Neuronal stem cell (in vitro differentiated cells): ENCODE measurements around the gene CHD6.
A peak's percentile ranks its signal among the peaks of the same experiment; 100 is the strongest.

Experiments used
- DNase-seq: peaks from one replicate; pipeline ENCODE4 v3.0.0-alpha.2; 2013; ENCODE audit warnings: low spot score
- H2AFZ ChIP-seq: one replicate; pipeline ENCODE4 v1.6.1; 2013; ENCODE audit warnings: mild to moderate bottlenecking, low read length, inconsistent platforms
- H2AK5ac ChIP-seq: 2 replicates; pipeline ENCODE4 v1.6.1; 2013; ENCODE audit warnings: low read depth, mild to moderate bottlenecking, inconsistent platforms, low read length, moderate library complexity, mixed read lengths
- H2BK120ac ChIP-seq: 2 replicates; pipeline ENCODE4 v1.6.1; 2013; ENCODE audit warnings: low read depth, mild to moderate bottlenecking, inconsistent platforms, low read length, moderate library complexity, mixed read lengths
- H2BK12ac ChIP-seq: one replicate; pipeline ENCODE4 v1.6.1; 2013; ENCODE audit warnings: low read length, inconsistent platforms
- H2BK15ac ChIP-seq: 2 replicates; pipeline ENCODE4 v1.6.1; 2013; ENCODE audit warnings: mild to moderate bottlenecking, low read length, inconsistent platforms, mixed read lengths
- H2BK5ac ChIP-seq: one replicate; pipeline ENCODE4 v1.6.1; 2013; ENCODE audit warnings: inconsistent platforms, mild to moderate bottlenecking, low read length, moderate library complexity
- H3K14ac ChIP-seq: one replicate; pipeline ENCODE4 v1.6.1; 2013; ENCODE audit warnings: low read length, inconsistent platforms
- H3K18ac ChIP-seq: 2 replicates; pipeline ENCODE4 v1.6.1; 2013; ENCODE audit warnings: low read length, inconsistent platforms
- H3K23ac ChIP-seq: 2 replicates; pipeline ENCODE4 v1.6.1; 2013; ENCODE audit warnings: low read depth, mild to moderate bottlenecking, mixed read lengths, low read length, inconsistent platforms; ENCODE audit not compliant: poor library complexity
- H3K27ac ChIP-seq: replicated peaks from 3 replicates; pipeline ENCODE4 v1.5.1; 2013; ENCODE audit warnings: low read length, inconsistent platforms
- H3K27me3 ChIP-seq, 3 experiments: 2 replicates each; pipeline ENCODE4 v1.6.1; 2013; ENCODE audit warnings: low read length in 3 of 3, mild to moderate bottlenecking in 2 of 3, inconsistent platforms in 1 of 3, low read depth in 1 of 3, mixed read lengths in 1 of 3, moderate library complexity in 1 of 3; ENCODE audit not compliant: control insufficient read depth in 3 of 3, insufficient read depth in 3 of 3
- H3K36me3 ChIP-seq, 2 donors: replicated peaks in 1 of 2; 2 replicates each; pipeline ENCODE4 v1.6.1; 2013; ENCODE audit warnings: low read length in 2 of 2; ENCODE audit not compliant: control insufficient read depth in 2 of 2, insufficient read depth in 2 of 2
- H3K4ac ChIP-seq: 2 replicates; pipeline ENCODE4 v1.6.1; 2013; ENCODE audit warnings: inconsistent platforms, mild to moderate bottlenecking, low read length, moderate library complexity
- H3K4me1 ChIP-seq, 2 donors: 1 replicate in 1 of 2; 2 replicates in 1 of 2; pipeline ENCODE4 v1.6.1; 2013; ENCODE audit warnings: low read length in 2 of 2, low read depth in 1 of 2; ENCODE audit not compliant: control insufficient read depth in 2 of 2, insufficient read depth in 1 of 2
- H3K4me2 ChIP-seq: one replicate; pipeline ENCODE4 v1.6.1; 2013; ENCODE audit warnings: mild to moderate bottlenecking, low read length, inconsistent platforms; ENCODE audit not compliant: insufficient read depth, poor library complexity, severe bottlenecking
- H3K4me3 ChIP-seq, 2 donors: 2 replicates each; pipeline ENCODE4 v1.5.1; 2013; ENCODE audit warnings: low read length in 2 of 2, mild to moderate bottlenecking in 2 of 2, inconsistent platforms in 1 of 2, moderate library complexity in 1 of 2
- H3K79me1 ChIP-seq: one replicate; pipeline ENCODE4 v1.6.1; 2013; ENCODE audit warnings: low read depth, mild to moderate bottlenecking, inconsistent platforms, low read length, moderate library complexity
- H3K9ac ChIP-seq: one replicate; pipeline ENCODE4 v1.6.1; 2013; ENCODE audit warnings: mild to moderate bottlenecking, low read depth, low read length, inconsistent platforms; ENCODE audit not compliant: poor library complexity
- H3K9me3 ChIP-seq, 2 donors: replicated peaks in 1 of 2; 2 replicates each; pipeline versions ENCODE3 to v1.6.1; 2013; ENCODE audit warnings: low read length in 2 of 2, mild to moderate bottlenecking in 2 of 2, inconsistent platforms in 1 of 2, low read depth in 1 of 2, mixed read lengths in 1 of 2, moderate library complexity in 1 of 2; ENCODE audit not compliant: control insufficient read depth in 2 of 2, insufficient read depth in 1 of 2
- H4K8ac ChIP-seq: one replicate; pipeline ENCODE4 v1.6.1; 2013; ENCODE audit warnings: low read depth, mild to moderate bottlenecking, inconsistent platforms, low read length, moderate library complexity
- H4K91ac ChIP-seq: one replicate; pipeline ENCODE4 v1.6.1; 2013; ENCODE audit warnings: low read length, low read depth, mild to moderate bottlenecking, inconsistent platforms; ENCODE audit not compliant: poor library complexity
- WGBS, 2 donors: extraction: QIAGEN DNeasy Blood & Tissue Kit; methylation state at CpG; one replicate each; pipeline ENCODE4 v1.1.7; 2013; ENCODE audit warnings: missing lambda C conversion rate in 2 of 2, mixed read lengths in 1 of 2; ENCODE audit not compliant: insufficient read length in 2 of 2, insufficient replicate concordance in 1 of 2; ENCODE audit errors: extremely low coverage in 2 of 2; 5-methylcytosine and 5-hydroxymethylcytosine counted together

Gene CHD6

GRCh38 chr20:41621971-41622370 is 3.8 kb upstream of the CHD6 start:
- peaks cover 0 to 3% of the 10 kb centered on the region in 2 donors for H3K4me1 ChIP-seq
- DNase-seq, result no peak
- no peak overlapping the region for H3K4me2 ChIP-seq
- H2AFZ ChIP-seq, result no peak overlapping the region
- H3K27ac ChIP-seq, result no peak overlapping the region
- no peak overlapping the region for H4K91ac ChIP-seq
- H3K9me3 ChIP-seq, result peaks cover 0 to 4% of the 10 kb centered on the region in 2 donors
- no peak overlapping the region for H3K23ac ChIP-seq
- H3K9ac ChIP-seq, result no peak overlapping the region
- no peak overlapping the region for H3K4me3 ChIP-seq
- no peak overlapping the region for H3K4ac ChIP-seq
- H3K18ac ChIP-seq, result no peak overlapping the region
- no peak overlapping the region for H2BK12ac ChIP-seq
- no peak overlapping the region for H3K14ac ChIP-seq
- no peak overlapping the region for H2BK120ac ChIP-seq
- no peak overlapping the region for H4K8ac ChIP-seq
- no peak overlapping the region for H2AK5ac ChIP-seq
- peaks cover 0 to 31% (median 0%) of the 10 kb centered on the region in 3 experiments for H3K27me3 ChIP-seq
- H2BK15ac ChIP-seq, result no peak overlapping the region
- no CpG with 5 or more reads among the region's 2 CpGs for WGBS, 2 donors
- no peak overlapping the region for H2BK5ac ChIP-seq
- H3K36me3 ChIP-seq, result no peaks in the 10 kb centered on the region
- H3K79me1 ChIP-seq, result no peaks in the 10 kb centered on the region

GRCh38 chr20:41621421-41621820 is 3.2 kb upstream of the CHD6 start:
- Histone ChIP-seq H4K8ac (no peak overlapping the region), H3K4ac (no peak overlapping the region), H3K14ac (no peak overlapping the region), H3K4me1 (peaks cover 2 to 3% of the 10 kb centered on the region in 2 donors), H3K27me3 (peaks cover 0 to 31% (median 0%) of the 10 kb centered on the region in 3 experiments), H2BK12ac (no peak overlapping the region), H2BK5ac (no peak overlapping the region), H2AK5ac (no peak overlapping the region), H4K91ac (no peak overlapping the region), H3K9ac (no peak overlapping the region), H3K23ac (no peak overlapping the region), H2BK15ac (no peak overlapping the region), H3K4me2 (no peak overlapping the region), H3K9me3 (peaks cover 0 to 4% of the 10 kb centered on the region in 2 donors), H3K79me1 (no peaks in the 10 kb centered on the region), H2AFZ (no peak overlapping the region), H2BK120ac (no peak overlapping the region), H3K18ac (no peak overlapping the region), H3K27ac (no peak overlapping the region), H3K36me3 (no peaks in the 10 kb centered on the region), H3K4me3 (no peak overlapping the region)
- WGBS, 2 donors, result no CpG with 5 or more reads among the region's 1 CpG
- no peak for DNase-seq

DNA sequence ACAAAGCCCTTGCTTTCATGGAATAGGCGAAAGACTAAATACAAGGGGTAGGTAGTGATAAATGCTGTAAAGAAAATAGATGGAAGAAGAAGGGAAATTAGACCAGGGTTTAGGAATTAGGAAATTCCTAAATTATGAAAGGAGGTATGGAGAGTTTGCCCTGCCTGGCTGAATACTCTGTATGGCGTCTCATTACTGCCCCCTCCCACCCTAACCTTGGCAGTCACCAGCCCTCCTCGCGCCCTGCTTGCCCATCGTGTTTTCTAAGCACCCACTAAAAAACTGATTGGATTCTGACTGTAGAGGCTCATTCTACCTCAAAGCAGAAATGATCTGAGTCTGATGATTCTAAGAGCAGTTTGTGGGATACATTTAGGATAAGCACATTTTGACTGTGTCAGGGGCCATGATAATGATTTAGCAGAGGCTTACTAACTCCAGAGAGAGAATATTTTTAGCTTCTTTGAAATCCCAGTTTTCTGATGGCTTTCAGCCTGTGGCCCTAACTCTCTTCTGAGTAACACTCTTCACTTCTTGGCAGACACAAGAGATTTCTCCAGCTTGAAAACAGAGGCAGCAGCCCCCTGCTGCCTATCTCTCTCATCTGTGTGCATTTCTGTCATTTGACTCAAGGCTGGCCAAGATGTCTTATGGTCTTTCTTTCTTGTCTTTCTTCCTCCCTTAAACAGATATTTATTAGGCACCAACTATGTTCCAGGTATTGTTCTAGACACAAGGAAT is 1.4 kb upstream of the CHD6 start:
- Histone ChIP-seq H3K9ac (no peak overlapping the region), H2AFZ (peak overlapping the region; percentile 96), H2BK12ac (no peak overlapping the region), H4K8ac (no peak overlapping the region), H2AK5ac (no peak overlapping the region), H4K91ac (no peak overlapping the region), H3K9me3 (peaks cover 0 to 4% of the 10 kb centered on the region in 2 donors), H3K18ac (no peak overlapping the region), H2BK15ac (no peak overlapping the region), H3K36me3 (no peaks in the 10 kb centered on the region), H2BK5ac (no peak overlapping the region), H3K79me1 (no peaks in the 10 kb centered on the region), H3K4me3 (peak overlapping the region in 1 of 2 donors; percentile 80), H3K14ac (no peak overlapping the region), H2BK120ac (no peak overlapping the region), H3K23ac (no peak overlapping the region), H3K27me3 (peaks cover 0 to 31% (median 0%) of the 10 kb centered on the region in 3 experiments), H3K4ac (no peak overlapping the region), H3K4me2 (no peak overlapping the region), H3K4me1 (peaks cover 3 to 4% of the 10 kb centered on the region in 2 donors), H3K27ac (no peak overlapping the region)
- DNase-seq, result no peak
- no CpG with 5 or more reads among the region's 5 CpGs for WGBS, 2 donors

GRCh38 chr20:41618807-41619311 is 682 bp upstream of the CHD6 start:
- H3K27ac ChIP-seq, result no peak overlapping the region
- no peak for DNase-seq

More at GRCh38 chr20:41618807-41619311, 682 bp upstream of the CHD6 start:
- H2AFZ ChIP-seq, result peak overlapping the region; percentile 96
- H3K79me1 ChIP-seq, result no peaks in the 10 kb centered on the region
- peak overlapping the region; percentile 80 to 91 for H3K4me3 ChIP-seq
- peak overlapping the region; percentile 85 for H3K4me2 ChIP-seq
- no peaks in the 10 kb centered on the region for H3K36me3 ChIP-seq
- H3K4me1 ChIP-seq, result peaks cover 3 to 4% of the 10 kb centered on the region in 2 donors
- H4K8ac ChIP-seq, result no peak overlapping the region
- H2BK120ac ChIP-seq, result no peak overlapping the region
- peak overlapping the region; percentile 62 for H2BK5ac ChIP-seq
- peaks cover 0 to 4% of the 10 kb centered on the region in 2 donors for H3K9me3 ChIP-seq
- no peak overlapping the region for H2AK5ac ChIP-seq
- no CpG with 5 or more reads among the region's 30 CpGs for WGBS, 2 donors
- no peak overlapping the region for H3K4ac ChIP-seq
- H3K23ac ChIP-seq, result no peak overlapping the region
- H3K14ac ChIP-seq, result peak overlapping the region; percentile 91
- H2BK15ac ChIP-seq, result peak overlapping the region; percentile 69
- peak overlapping the region; percentile 94 for H3K18ac ChIP-seq
- peaks cover 0 to 31% (median 0%) of the 10 kb centered on the region in 3 experiments for H3K27me3 ChIP-seq
- H3K9ac ChIP-seq, result peak overlapping the region; percentile 76
- no peak overlapping the region for H4K91ac ChIP-seq
- H2BK12ac ChIP-seq, result no peak overlapping the region
